SH-SY5Y (cell line): ENCODE data around the gene ZNF337.

Source experiments
- GATA2 ChIP-seq: IDR thresholded peaks from 2 replicates; pipeline ENCODE4 v1.6.1; 2011; ENCODE audit warnings: mild to moderate bottlenecking, low read depth, low read length
- GATA3 ChIP-seq: IDR thresholded peaks from 2 replicates; pipeline ENCODE4 v1.6.1; 2011; ENCODE audit warnings: low read depth, mild to moderate bottlenecking, low read length, moderate library complexity

Gene ZNF337

GRCh38 chr20:25654487-25654886 is 42.2 kb downstream of the ZNF337 start:
- TF ChIP-seq GATA2 (no peak), GATA3 (no peak)

GRCh38 chr20:25644814-25645213 is 51.8 kb downstream of the ZNF337 start:
- no peak for TF ChIP-seq GATA2
- TF ChIP-seq GATA3 = no peak

- TF ChIP-seq GATA3 (no peak), GATA2 (no peak)
Measured at GRCh38 chr20:25643716-25644115, 52.9 kb downstream of the ZNF337 start.

- no peak for TF ChIP-seq GATA2
- TF ChIP-seq GATA3 = no peak
Measured at GRCh38 chr20:25637247-25637646, 59.4 kb downstream of the ZNF337 start.

- TF ChIP-seq GATA3 = no peak
- TF ChIP-seq GATA2 = no peak
Measured at GRCh38 chr20:25632940-25633790, 63.5 kb downstream of the ZNF337 start.

GRCh38 chr20:25629816-25630499 is 66.7 kb downstream of the ZNF337 start:
- TF ChIP-seq GATA2 = no peak
- TF ChIP-seq GATA3 = no peak

- TF ChIP-seq GATA2 = no peak
- TF ChIP-seq GATA3 = no peak
Measured at GRCh38 chr20:25626779-25627178, 69.9 kb downstream of the ZNF337 start.

- no peak for TF ChIP-seq GATA3
Measured at GRCh38 chr20:25624500-25624939, 72.1 kb downstream of the ZNF337 start.
